GM18519 (cell line): ENCODE results near the gene PIH1D1.
"Not testable (repeated sequence)": the region's sequence is repeated elsewhere in the genome, so short reads cannot be mapped to it uniquely, and the experiment has no call there.

ENCODE experiments used
- ATAC-seq: cut with Tn5 transposase; IDR thresholded peaks from one replicate; pipeline ENCODE4 v1.9.1; 2021; ENCODE audit warnings: mild to moderate bottlenecking, moderate library complexity; ENCODE audit not compliant: unreplicated experiment, low FRiP score

The PIH1D1 gene

GRCh38 chr19:49458567-49458903 lies 6.9 kb upstream of the PIH1D1 start:
- ATAC-seq = no peak

- no peak for ATAC-seq
These were observed 4.7 kb upstream of the PIH1D1 start for GRCh38 chr19:49456326-49456725.

- ATAC-seq = no peak
These were observed 4.2 kb upstream of the PIH1D1 start for GRCh38 chr19:49455773-49456172.

- no peak for ATAC-seq
These were observed 2.2 kb upstream of the PIH1D1 start for GRCh38 chr19:49453757-49454240.

GRCh38 chr19:49453013-49453756 lies 1.6 kb upstream of the PIH1D1 start, which contains the start of gene ALDH16A1:
ALDH16A1 (plus strand) TSS chr19:49453225; CDS start chr19:49453332, 107 bp downstream.
- ATAC-seq = peak; percentile 71

GRCh38 chr19:49450405-49450804 lies 1.2 kb downstream of the PIH1D1 start:
- no peak for ATAC-seq

GRCh38 chr19:49448432-49448786 lies 3.2 kb downstream of the PIH1D1 start:
- no peak for ATAC-seq

GRCh38 chr19:49447485-49448431 lies 3.9 kb downstream of the PIH1D1 start:
- no peak for ATAC-seq

- ATAC-seq = no peak
These were observed 5.6 kb downstream of the PIH1D1 start for GRCh38 chr19:49445997-49446396.

- not testable (repeated sequence) for ATAC-seq
These were observed 7.4 kb downstream of the PIH1D1 start for GRCh38 chr19:49444100-49444700.

- ATAC-seq = peak; percentile 41
These were observed 8.1 kb downstream of the PIH1D1 start for GRCh38 chr19:49443366-49444099.

- ATAC-seq = no peak
These were observed 8.7 kb downstream of the PIH1D1 start for GRCh38 chr19:49442771-49443365.

- ATAC-seq = no peak
These were observed 9.3 kb downstream of the PIH1D1 start for GRCh38 chr19:49442354-49442753.

GRCh38 chr19:49441960-49442350 lies 9.7 kb downstream of the PIH1D1 start:
- ATAC-seq = no peak

GRCh38 chr19:49441210-49441959 lies 10.2 kb downstream of the PIH1D1 start, which contains the start of gene SLC17A7:
SLC17A7 (minus strand) TSS chr19:49441527; CDS start chr19:49441379, 148 bp downstream.
- no peak for ATAC-seq

GRCh38 chr19:49440439-49441209 lies 11.0 kb downstream of the PIH1D1 start:
- ATAC-seq = no peak

- no peak for ATAC-seq
These were observed 11.8 kb downstream of the PIH1D1 start for GRCh38 chr19:49439836-49440235.

GRCh38 chr19:49438261-49438660 lies 13.4 kb downstream of the PIH1D1 start:
- no peak for ATAC-seq
